GM12891 (cell line): ENCODE data around the gene CSGALNACT2.
A peak's percentile ranks its signal among the peaks of the same experiment; 100 is the strongest.

Experiments
- DNase-seq: peaks from one replicate; pipeline ENCODE4 v3.0.0; 2011; ENCODE audit warnings: low spot score; ENCODE audit not compliant: insufficient read length
- FAIRE-seq: peaks from 2 replicates; lab custom pipeline; 2011; peaks lifted over from hg19 to GRCh38; lab: Jason Lieb, UNC
- PAX5 ChIP-seq: IDR thresholded peaks from 2 replicates; pipeline ENCODE4 v1.6.1; 2011; ENCODE audit warnings: low read length, moderate library complexity, mild to moderate bottlenecking; ENCODE audit not compliant: insufficient read depth, severe bottlenecking
- POLR2A ChIP-seq: IDR thresholded peaks from 2 replicates; pipeline ENCODE4 v1.6.1; 2011; ENCODE audit warnings: low read depth, low read length, control low read depth
- POLR2AphosphoS5 ChIP-seq: IDR thresholded peaks from 2 replicates; pipeline ENCODE4 v1.6.1; 2011; ENCODE audit warnings: low read depth, low read length, control low read depth
- POU2F2 ChIP-seq: IDR thresholded peaks from 2 replicates; pipeline ENCODE4 v1.6.1; 2011; ENCODE audit warnings: low read depth, mild to moderate bottlenecking, control low read depth, low read length, moderate library complexity
- SPI1 ChIP-seq: IDR thresholded peaks from 2 replicates; pipeline ENCODE4 v1.6.1; 2011; ENCODE audit warnings: low read depth, low read length, control low read depth
- TAF1 ChIP-seq: IDR thresholded peaks from 2 replicates; pipeline ENCODE4 v1.6.1; 2011; ENCODE audit warnings: low read depth, low read length, control low read depth

CSGALNACT2 gene

GRCh38 chr10:43156590-43157341, 18.5 kb downstream of the CSGALNACT2 start:
- no peak for DNase-seq
- FAIRE-seq: peak; percentile 45
- TF ChIP-seq TAF1 (no peak), POLR2AphosphoS5 (no peak), POU2F2 (no peak), POLR2A (no peak), SPI1 (no peak), PAX5 (no peak)

GRCh38 chr10:43158636-43159035, 20.4 kb downstream of the CSGALNACT2 start:
- FAIRE-seq: no peak
- no peak for DNase-seq
- TF ChIP-seq POU2F2 (no peak), PAX5 (no peak), TAF1 (no peak), POLR2A (no peak), SPI1 (no peak), POLR2AphosphoS5 (no peak)

- peak; percentile 35 for FAIRE-seq
- DNase-seq: no peak
- TF ChIP-seq SPI1 (peak; percentile 30; the same call in 1 of the 2 replicates), POLR2A (no peak)
Observed at GRCh38 chr10:43160046-43160920, 22.0 kb downstream of the CSGALNACT2 start.

GRCh38 chr10:43160921-43161255, 22.6 kb downstream of the CSGALNACT2 start:
- DNase-seq (no peak), FAIRE-seq (no peak)
- no peak for TF ChIP-seq SPI1
- no peak for TF ChIP-seq POLR2AphosphoS5
- no peak for TF ChIP-seq TAF1
- no peak for TF ChIP-seq PAX5
- TF ChIP-seq POLR2A: no peak
- no peak for TF ChIP-seq POU2F2

GRCh38 chr10:43162604-43163003, 24.4 kb downstream of the CSGALNACT2 start:
- DNase-seq: no peak
- FAIRE-seq: no peak
- TF ChIP-seq PAX5: no peak
- TF ChIP-seq POU2F2: no peak

GRCh38 chr10:43166207-43166879, 28.1 kb downstream of the CSGALNACT2 start:
- FAIRE-seq (peak; percentile 59), DNase-seq (no peak)
- TF ChIP-seq PAX5 (no peak), POU2F2 (no peak), SPI1 (no peak), POLR2AphosphoS5 (no peak), POLR2A (no peak), TAF1 (no peak)

- FAIRE-seq (no peak), DNase-seq (no peak)
- TF ChIP-seq POU2F2 (no peak), PAX5 (no peak), POLR2A (no peak), POLR2AphosphoS5 (no peak), TAF1 (no peak), SPI1 (no peak)
Observed at GRCh38 chr10:43166880-43167497, 28.7 kb downstream of the CSGALNACT2 start.

- DNase-seq (no peak), FAIRE-seq (no peak)
- TF ChIP-seq POLR2AphosphoS5 (no peak), TAF1 (no peak), POLR2A (no peak), SPI1 (no peak), POU2F2 (no peak), PAX5 (no peak)
Observed at GRCh38 chr10:43167498-43167889, 29.2 kb downstream of the CSGALNACT2 start.

- FAIRE-seq (no peak), DNase-seq (no peak)
- TF ChIP-seq TAF1 (no peak), POLR2A (no peak), POLR2AphosphoS5 (no peak), PAX5 (no peak), POU2F2 (no peak), SPI1 (no peak)
Observed at GRCh38 chr10:43170491-43170890, 32.2 kb downstream of the CSGALNACT2 start.
